Activated CD4-positive, alpha-beta T cell treated with anti-CD3 and anti-CD28 coated beads, Interleukin-2, Interleukin-4, amounts not matched to agents 100 ng/mL and 50 ng/mL, durations not matched to agents 16 hours and 8 hours (primary cell): ENCODE results near the gene LRRN3.

Experiments
- DNase-seq: peaks from one replicate; pipeline ENCODE4 v3.0.0-alpha.2; 2020; ENCODE audit warnings: low spot score

Gene LRRN3

DNA sequence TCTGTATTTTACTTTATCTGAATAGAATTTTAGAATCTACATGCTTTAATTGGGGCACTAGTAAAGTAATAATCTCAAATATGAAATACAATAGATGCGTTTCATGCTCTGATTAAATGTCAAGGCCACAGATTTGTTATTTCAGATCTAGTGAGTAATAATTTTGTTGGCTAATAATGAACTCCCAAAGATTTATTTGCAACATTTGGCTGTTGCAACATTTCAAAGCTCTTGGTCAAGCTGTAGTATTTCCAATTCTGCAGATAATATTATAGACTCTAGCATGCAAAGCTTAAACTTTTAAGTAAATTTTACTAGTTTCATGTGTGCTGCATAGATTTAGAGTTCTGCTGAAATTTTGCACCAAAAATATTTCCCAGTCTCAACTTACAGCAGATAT, 16.7 kb downstream of the LRRN3 start:
- DNase-seq, result no peak

DNA sequence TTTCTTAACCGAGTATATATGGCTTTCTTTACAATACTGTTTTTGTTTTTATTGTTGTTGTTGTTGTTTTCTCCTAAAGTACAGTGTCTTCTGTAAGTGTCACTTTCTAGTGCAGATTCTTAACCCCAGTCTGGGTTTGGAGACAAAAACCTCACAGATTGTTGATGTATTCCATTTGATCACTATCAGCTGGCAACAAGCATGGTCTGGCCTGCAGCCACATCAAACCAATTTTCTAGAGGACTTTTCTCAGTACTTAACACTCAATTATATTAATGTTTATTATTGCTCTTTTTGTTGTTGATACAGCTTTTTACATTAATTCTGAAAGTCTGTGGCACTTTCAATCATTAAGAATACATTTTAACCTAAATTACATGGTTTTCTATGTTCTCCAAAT, 17.1 kb downstream of the LRRN3 start:
- DNase-seq, result no peak

DNA sequence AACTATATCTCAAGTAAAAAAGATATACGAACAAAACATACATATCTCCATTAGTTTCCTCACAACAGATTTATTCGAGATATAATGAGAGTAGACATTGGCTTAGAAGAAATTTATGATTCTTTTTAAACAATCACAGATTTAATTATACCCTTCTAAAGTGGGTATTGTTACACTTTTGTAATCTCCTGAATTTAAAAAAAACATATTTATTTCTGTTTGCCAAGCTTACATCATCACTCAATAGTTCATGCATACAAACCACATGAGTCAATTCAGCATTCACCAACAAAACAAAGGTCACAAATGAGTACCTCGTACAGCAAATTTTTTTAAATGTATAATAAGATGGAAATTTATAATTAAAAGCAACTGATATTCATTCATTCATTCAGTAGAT, 17.6 kb downstream of the LRRN3 start:
- no peak for DNase-seq

- DNase-seq, result no peak
Observed at GRCh38 chr7:111112439-111112838, 21.5 kb downstream of the LRRN3 start.

- no peak for DNase-seq
Observed at GRCh38 chr7:111113263-111114017, 22.5 kb downstream of the LRRN3 start.

DNA sequence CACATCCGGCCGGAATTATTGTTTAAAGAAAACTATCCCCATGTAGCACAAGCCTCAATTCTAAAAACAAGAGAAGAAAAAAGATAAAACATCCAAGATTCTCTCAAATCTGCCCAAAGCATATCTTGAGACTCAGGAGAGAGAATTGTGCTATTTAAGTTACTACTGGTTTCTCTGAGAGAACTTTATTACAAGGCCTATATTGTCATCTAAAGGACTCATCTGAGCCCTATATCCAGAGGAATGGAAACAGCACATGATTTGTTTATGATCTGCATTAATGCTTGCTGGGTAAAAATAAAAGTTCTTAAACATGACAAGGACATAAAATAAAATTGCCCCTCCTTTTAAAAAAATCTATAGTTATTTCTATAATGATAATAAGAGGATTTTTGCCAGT, 25.0 kb downstream of the LRRN3 start:
- DNase-seq, result no peak

DNA sequence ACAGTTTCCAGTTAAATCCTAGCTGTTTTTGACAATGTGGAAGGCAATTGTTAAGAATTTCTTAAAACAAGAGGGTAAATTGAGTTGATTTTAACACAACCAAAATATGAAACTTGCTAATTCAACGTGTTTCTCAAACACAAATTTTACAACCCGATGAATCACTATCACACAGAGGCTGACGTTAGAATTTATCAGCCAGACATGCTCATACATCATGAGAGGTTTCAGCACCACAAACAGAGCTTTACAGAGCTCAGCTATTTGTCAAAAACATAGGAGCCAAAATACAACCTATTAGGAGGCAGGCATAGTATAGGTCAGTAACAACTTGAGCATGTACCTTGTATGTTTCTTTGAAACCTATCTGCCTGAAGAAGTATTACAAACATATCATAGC, 36.1 kb downstream of the LRRN3 start:
- DNase-seq, result no peak

GRCh38 chr7:111129435-111129834, 38.5 kb downstream of the LRRN3 start:
- DNase-seq, result no peak

DNA sequence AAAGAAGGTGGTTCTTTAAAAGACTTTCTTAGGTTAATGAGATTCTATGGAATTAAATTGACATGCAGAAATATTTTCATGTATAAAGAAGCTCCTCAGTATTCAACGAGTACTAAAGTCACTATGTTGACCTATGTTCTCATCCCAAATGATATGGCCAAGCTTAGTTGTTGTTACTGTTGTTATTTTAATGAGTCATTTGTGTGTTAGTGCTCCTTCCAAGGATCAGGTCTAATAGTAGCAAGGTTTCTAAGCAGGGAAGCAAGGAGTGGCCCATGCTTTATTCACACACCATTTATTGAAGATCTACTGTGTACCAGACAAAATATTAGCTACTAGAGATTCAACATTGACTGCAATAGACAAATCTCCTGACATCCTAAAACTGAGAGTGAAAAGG, 41.9 kb downstream of the LRRN3 start:
- no peak for DNase-seq

DNA sequence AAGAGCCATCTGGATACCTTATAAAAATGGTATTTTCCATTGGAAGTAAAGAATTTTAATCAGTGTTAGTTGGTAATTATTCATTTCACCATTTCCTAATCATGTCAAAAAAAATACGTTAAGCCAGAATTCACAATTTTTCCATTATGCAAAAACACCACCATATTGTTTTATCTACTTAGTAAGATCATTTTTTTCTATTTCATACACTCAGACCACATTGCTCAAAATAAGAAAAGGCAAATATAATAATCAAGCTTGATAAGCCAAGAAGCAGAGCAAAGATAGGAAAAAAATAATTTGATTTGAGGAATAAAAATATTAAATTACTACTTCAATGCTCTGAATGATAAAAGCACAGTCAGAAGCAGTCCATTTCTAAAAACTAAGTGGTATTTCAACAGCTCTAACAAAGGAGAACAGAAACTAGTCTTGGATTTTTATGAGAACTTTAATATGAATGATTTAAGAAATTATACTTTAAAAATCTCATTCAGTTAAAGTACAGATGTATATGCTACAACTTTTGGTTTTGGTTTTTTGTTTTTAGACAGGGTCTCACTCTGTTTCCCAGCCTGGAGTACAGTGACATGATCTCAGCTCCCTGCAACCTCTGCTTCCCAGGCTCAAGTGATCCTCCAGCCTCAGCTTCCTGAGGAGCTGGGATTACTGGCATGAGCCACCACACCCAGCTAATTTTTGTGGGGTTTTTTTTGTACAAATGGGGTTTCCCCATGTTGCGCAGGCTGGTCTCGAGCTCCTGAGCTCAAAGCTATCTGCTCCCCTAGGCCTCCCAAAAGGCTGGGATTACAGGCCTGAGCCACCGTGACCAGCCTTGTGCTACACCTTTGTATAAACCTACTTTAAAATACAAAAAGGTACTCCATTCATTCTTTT, 46.6 kb downstream of the LRRN3 start:
- DNase-seq, result peak; percentile 58

- peak; percentile 87 for DNase-seq
Observed at GRCh38 chr7:111138193-111138569, 47.3 kb downstream of the LRRN3 start.

DNA sequence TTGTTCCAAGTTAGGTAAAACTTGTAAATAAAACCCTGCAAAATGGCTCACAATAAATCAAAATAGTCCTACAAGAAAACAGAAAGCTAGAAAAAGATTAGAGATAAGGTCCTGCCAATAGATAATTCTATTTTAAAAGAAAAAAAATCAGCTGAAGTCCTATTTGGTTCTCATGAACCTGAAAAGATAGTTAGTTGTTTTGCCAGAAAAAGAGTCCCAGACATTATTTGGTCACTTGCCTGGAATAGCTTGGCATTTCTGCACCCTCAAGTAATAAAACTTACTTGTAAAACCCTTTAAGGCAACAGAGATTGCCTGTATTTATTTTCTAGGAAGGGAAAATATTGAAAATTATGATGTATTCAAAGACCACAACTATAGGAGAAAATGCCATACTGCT, 47.7 kb downstream of the LRRN3 start:
- no peak for DNase-seq

- no peak for DNase-seq
Observed at GRCh38 chr7:111140091-111140865, 49.4 kb downstream of the LRRN3 start.

- no peak for DNase-seq
Observed at GRCh38 chr7:111145472-111145871, 54.5 kb downstream of the LRRN3 start.

- DNase-seq, result no peak
Observed at GRCh38 chr7:111146136-111146535, 55.2 kb downstream of the LRRN3 start.

GRCh38 chr7:111147708-111148533, 57.0 kb downstream of the LRRN3 start:
- DNase-seq, result no peak

DNA sequence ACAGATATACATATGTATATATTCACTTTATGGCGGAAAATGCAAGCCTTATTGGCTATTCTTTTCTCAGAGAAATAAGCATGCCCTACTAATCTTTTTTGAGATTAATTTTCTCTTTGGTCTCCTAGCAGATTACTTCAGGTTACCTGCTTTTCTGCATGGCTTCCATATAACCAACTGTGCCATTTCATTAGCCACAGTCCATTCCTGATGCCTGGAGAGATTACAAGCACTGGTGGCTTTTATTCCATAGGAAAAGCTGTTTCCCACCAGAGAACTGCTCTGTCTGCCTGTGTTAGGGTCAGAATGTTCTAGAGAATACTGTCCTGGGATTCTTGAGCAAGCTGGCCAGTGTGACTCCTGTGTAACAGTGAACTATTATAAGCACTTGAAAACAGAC, 59.8 kb downstream of the LRRN3 start:
- DNase-seq, result no peak

DNA sequence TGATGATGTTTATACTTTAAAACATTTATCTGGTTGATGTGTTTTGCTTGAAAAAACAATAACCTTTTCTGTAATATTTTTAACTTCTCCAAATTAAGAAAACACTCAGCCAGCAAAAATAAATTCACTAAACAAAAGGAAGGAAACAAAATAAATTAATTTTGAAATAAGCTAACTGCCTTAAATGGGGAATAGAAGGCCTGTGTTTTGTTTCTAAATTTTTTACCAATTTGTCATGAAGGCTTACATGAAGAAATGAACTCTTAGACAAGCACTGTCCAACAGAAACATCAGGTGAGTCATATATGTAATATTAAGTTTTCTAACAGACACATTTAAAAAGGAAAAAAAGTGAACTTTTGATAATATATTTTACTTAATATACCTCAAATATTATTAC, 68.5 kb downstream of the LRRN3 start:
- DNase-seq, result no peak

- DNase-seq, result no peak
Observed at GRCh38 chr7:111160297-111160696, 69.4 kb downstream of the LRRN3 start.

GRCh38 chr7:111162692-111163091, 71.8 kb downstream of the LRRN3 start:
- no peak for DNase-seq

GRCh38 chr7:111164442-111164841, 73.5 kb downstream of the LRRN3 start:
- no peak for DNase-seq

DNA sequence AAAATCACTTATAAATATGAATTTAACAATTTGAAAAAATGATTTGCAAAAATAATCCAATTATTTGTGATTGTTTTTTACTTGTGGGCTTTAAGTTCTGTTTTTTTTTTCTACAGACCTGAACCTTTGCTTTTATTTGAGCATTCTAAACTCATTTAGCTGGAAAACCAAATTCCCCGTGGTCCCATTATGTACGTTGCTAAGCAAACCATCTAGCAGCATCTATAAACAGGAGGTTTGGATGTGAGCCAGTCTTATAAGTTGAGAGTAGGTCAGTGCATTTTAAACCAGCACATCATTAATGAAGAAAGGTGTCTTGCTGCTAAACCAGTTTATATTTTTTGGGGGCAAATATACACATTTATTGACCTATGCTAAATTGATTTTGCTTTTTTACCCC, 77.3 kb downstream of the LRRN3 start:
- no peak for DNase-seq
